Fibroblast of the conjunctiva (primary cell): ENCODE results near the gene GPR21.

ENCODE experiments used
- DNase-seq: peaks from one replicate; pipeline ENCODE4 v3.0.0-alpha.2; 2010; ENCODE audit warnings: low read depth

GPR21 gene

GRCh38 chr9:123033864-123034601 lies 566 bp downstream of the GPR21 start:
- DNase-seq, result no peak

GRCh38 chr9:123034881-123035510 lies 1.5 kb downstream of the GPR21 start:
- no peak for DNase-seq

GRCh38 chr9:123035791-123036190 lies 2.3 kb downstream of the GPR21 start:
- no peak for DNase-seq

- no peak for DNase-seq
Observed at GRCh38 chr9:123036893-123037545, 3.6 kb downstream of the GPR21 start.

GRCh38 chr9:123039617-123040219 lies 6.3 kb downstream of the GPR21 start:
- no peak for DNase-seq

- DNase-seq, result no peak
Observed at GRCh38 chr9:123040801-123041200, 7.3 kb downstream of the GPR21 start.

- no peak for DNase-seq
Observed at GRCh38 chr9:123041489-123041888, 8.0 kb downstream of the GPR21 start.

- DNase-seq, result no peak
Observed at GRCh38 chr9:123043081-123043939, 9.8 kb downstream of the GPR21 start.

- DNase-seq, result peak; percentile 60
Observed at GRCh38 chr9:123044586-123044985, 11.1 kb downstream of the GPR21 start.

- DNase-seq, result no peak
Observed at GRCh38 chr9:123046406-123047195, 13.1 kb downstream of the GPR21 start.

- no peak for DNase-seq
Observed at GRCh38 chr9:123048748-123049147, 15.3 kb downstream of the GPR21 start.

- DNase-seq, result peak; percentile 39
Observed at GRCh38 chr9:123049589-123050222, 16.2 kb downstream of the GPR21 start.

- DNase-seq, result no peak
Observed at GRCh38 chr9:123053046-123053445, 19.6 kb downstream of the GPR21 start.

GRCh38 chr9:123053711-123054110 lies 20.2 kb downstream of the GPR21 start:
- DNase-seq, result no peak

- DNase-seq, result peak; percentile 53
Observed at GRCh38 chr9:123058834-123059233, 25.4 kb downstream of the GPR21 start.

- DNase-seq, result no peak
Observed at GRCh38 chr9:123059472-123060220, 26.2 kb downstream of the GPR21 start.

- DNase-seq, result no peak
Observed at GRCh38 chr9:123061216-123061615, 27.7 kb downstream of the GPR21 start.

GRCh38 chr9:123062351-123063176 lies 29.1 kb downstream of the GPR21 start:
- DNase-seq, result no peak

GRCh38 chr9:123063177-123063598 lies 29.7 kb downstream of the GPR21 start:
- DNase-seq, result peak; percentile 53
